GM23248 (cell line): ENCODE data around the gene SEMA5B. TPM values are rescaled to one million over a fixed set of nuclear protein-coding genes. Genes with fewer than 3 reads are reported as not detected.

ENCODE experiments used
- DNase-seq: peaks from one replicate; pipeline ENCODE4 v3.0.0-alpha.2; 2015
- H2AFZ ChIP-seq: fragments of 200-600 bp; sonication (generic); 2 replicates; pipeline ENCODE4 v1.6.1; 2016; ENCODE audit warnings: antibody characterized with exemption
- H3F3A ChIP-seq: fragments of 200-600 bp; sonication (generic); 2 replicates; pipeline ENCODE4 v1.6.1; 2016; ENCODE audit warnings: mild to moderate bottlenecking, antibody characterized with exemption, mixed run types; ENCODE audit not compliant: insufficient read depth
- H3K27ac ChIP-seq: fragments of 200-600 bp; sonication (generic); 2 replicates; pipeline ENCODE4 v1.5.1; 2016; ENCODE audit warnings: mild to moderate bottlenecking
- H3K27me3 ChIP-seq: fragments of 200-600 bp; sonication (generic); replicated peaks from 2 replicates; pipeline ENCODE4 v1.6.1; 2016; ENCODE audit warnings: mild to moderate bottlenecking; ENCODE audit not compliant: insufficient read depth
- H3K36me3 ChIP-seq: fragments of 200-600 bp; sonication (generic); 2 replicates; pipeline ENCODE4 v1.6.1; 2016; ENCODE audit warnings: low read depth, mild to moderate bottlenecking
- H3K4me1 ChIP-seq: fragments of 200-600 bp; sonication (generic); 2 replicates; pipeline ENCODE4 v1.6.1; 2016; ENCODE audit warnings: mild to moderate bottlenecking; ENCODE audit not compliant: insufficient read depth
- H3K4me2 ChIP-seq: fragments of 200-600 bp; sonication (generic); one replicate; pipeline ENCODE4 v1.6.1; 2016; ENCODE audit warnings: mild to moderate bottlenecking; ENCODE audit not compliant: unreplicated experiment
- H3K4me3 ChIP-seq: fragments of 200-600 bp; sonication (generic); 2 replicates; pipeline ENCODE4 v1.5.1; 2016; ENCODE audit warnings: mild to moderate bottlenecking
- H3K79me2 ChIP-seq: fragments of 200-600 bp; sonication (generic); 2 replicates; pipeline ENCODE4 v1.6.1; 2016; ENCODE audit warnings: mild to moderate bottlenecking; ENCODE audit not compliant: insufficient read depth
- H3K9ac ChIP-seq: fragments of 200-600 bp; sonication (generic); 2 replicates; pipeline ENCODE4 v1.6.1; 2016; ENCODE audit warnings: mild to moderate bottlenecking
- H3K9me2 ChIP-seq: fragments of 200-600 bp; sonication (generic); 2 replicates; pipeline ENCODE4 v1.6.1; 2016; ENCODE audit warnings: mixed run types, mild to moderate bottlenecking, moderate library complexity; ENCODE audit not compliant: insufficient read depth
- H3K9me3 ChIP-seq: fragments of 200-600 bp; sonication (generic); one replicate; pipeline ENCODE4 v1.6.1; 2017; ENCODE audit warnings: low read depth
- H4K20me1 ChIP-seq: fragments of 200-600 bp; sonication (generic); 2 replicates; pipeline ENCODE4 v1.6.0; 2016; ENCODE audit not compliant: insufficient read depth
- EZH2 ChIP-seq: fragments of 200-600 bp; sonication (generic); IDR thresholded peaks from 2 replicates; pipeline ENCODE4 v1.6.1; 2018; ENCODE audit warnings: antibody characterized with exemption, mild to moderate bottlenecking; ENCODE audit not compliant: insufficient read depth, poor library complexity, severe bottlenecking
- EZH2phosphoT487 ChIP-seq: fragments of 200-600 bp; sonication (generic); IDR thresholded peaks from 2 replicates; pipeline ENCODE4 v1.6.1; 2018; ENCODE audit warnings: antibody characterized with exemption, moderate library complexity, mild to moderate bottlenecking, low read depth; ENCODE audit not compliant: insufficient read depth
- WGBS, 2 experiments: methylation state at CpG; one replicate each; pipeline ENCODE4 v1.1.6; 2015 to 2017; ENCODE audit warnings: low lambda C conversion rate in 2 of 2, low coverage in 1 of 2; ENCODE audit errors: missing lambda C conversion rate in 2 of 2; 5-methylcytosine and 5-hydroxymethylcytosine counted together
- in situ Hi-C: fragments of 300-500 bp; cut with MboI; formaldehyde crosslinking; loops from 2 replicates; pipeline ENCODE4 v1.15.0; 2020
- polyA plus RNA-seq: library from polyadenylated mRNA; unstranded; fragments of >200 nt; fragmentation: Nextera tagmentation; extraction: Ambion mirVana; gene quantifications from 2 replicates; pipeline ENCODE4 v1.2.1, GENCODE V29; 2016
- total RNA-seq: library from RNA; depleted of rRNA; stranded (reverse); fragments of >200 nt; shearing (Covaris generic); gene quantifications from 2 replicates; pipeline ENCODE4 v1.2.3, GENCODE V29; 2014

The SEMA5B gene
- total and polyA plus RNA-seq, 2 experiments from 2014 or later: not detected

DNA sequence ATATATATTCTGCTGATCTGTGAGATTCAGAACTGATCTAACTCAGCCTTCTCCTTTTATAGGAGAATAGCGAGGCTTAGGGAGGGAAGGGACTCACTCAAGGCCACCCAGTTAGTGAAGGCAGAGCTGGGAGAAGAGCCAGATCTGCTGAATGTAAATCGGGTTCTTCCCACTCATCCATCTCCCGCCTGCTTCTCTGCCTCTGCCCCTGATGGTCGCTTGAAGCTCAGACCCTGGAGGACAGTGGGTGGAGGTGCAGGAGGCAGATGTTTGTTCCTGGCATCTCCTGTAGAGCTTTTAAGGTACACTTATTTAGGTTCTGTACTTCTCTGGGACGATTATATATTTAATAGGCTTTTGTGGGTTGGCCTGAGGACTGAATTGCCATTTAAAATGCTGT, 43.6 kb upstream of the SEMA5B start:
- Histone ChIP-seq H3K9me3 (no peaks in the 10 kb centered on the region), H4K20me1 (no peaks in the 10 kb centered on the region; the same call in 1 of the 2 replicates), H3K9ac (no peak overlapping the region), H3F3A (peaks cover 21% of the 10 kb centered on the region; the same call in 1 of the 2 replicates), H3K27ac (no peak overlapping the region), H3K4me2 (no peak overlapping the region), H3K36me3 (no peaks in the 10 kb centered on the region), H3K4me1 (peaks cover 24% of the 10 kb centered on the region), H3K27me3 (no peaks in the 10 kb centered on the region), H3K4me3 (no peak overlapping the region), H2AFZ (no peak overlapping the region), H3K79me2 (peaks cover 90% of the 10 kb centered on the region), H3K9me2 (no peaks in the 10 kb centered on the region)
- peak; percentile 37 for DNase-seq
- 75 to 77% methylated on average over 5 of the region's 5 CpGs for WGBS, 2 experiments
- in situ Hi-C loops: no loop called here
- TF ChIP-seq EZH2 (no peak), EZH2phosphoT487 (no peak)

DNA sequence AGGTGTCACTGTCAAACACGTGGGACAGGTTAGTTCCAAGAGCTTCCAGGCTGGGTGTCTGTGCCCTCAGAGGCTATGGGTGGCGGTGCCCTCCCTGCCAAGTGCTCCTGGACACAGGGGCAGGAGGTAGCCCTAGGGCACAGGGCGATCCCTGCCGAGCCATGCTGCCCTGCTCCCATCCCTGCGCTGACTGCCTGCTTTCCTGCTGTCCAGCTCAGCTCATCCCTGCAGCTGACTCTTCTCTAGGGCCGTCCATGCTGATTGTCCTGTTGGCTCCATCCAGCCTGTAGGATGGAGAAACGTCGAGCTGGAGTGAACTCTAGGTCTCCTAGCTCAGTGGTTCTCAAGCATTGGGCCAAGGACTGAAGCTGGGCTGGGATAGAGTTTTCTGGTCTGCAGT, 42.9 kb upstream of the SEMA5B start:
- no peaks in the 10 kb centered on the region for H3K9me2 ChIP-seq
- no peak overlapping the region for H3K4me3 ChIP-seq
- peaks cover 21% of the 10 kb centered on the region for H3K4me1 ChIP-seq
- peaks cover 84% of the 10 kb centered on the region for H3K79me2 ChIP-seq
- no peak overlapping the region for H3K4me2 ChIP-seq
- no peak for DNase-seq
- peaks cover 15% of the 10 kb centered on the region; the same call in 1 of the 2 replicates for H3F3A ChIP-seq
- no peak overlapping the region for H2AFZ ChIP-seq
- no peaks in the 10 kb centered on the region for H3K27me3 ChIP-seq
- H3K27ac ChIP-seq: no peak overlapping the region
- no peaks in the 10 kb centered on the region for H3K36me3 ChIP-seq
- WGBS, 2 experiments: 66 to 69% methylated on average over 8 of the region's 8 CpGs
- H3K9ac ChIP-seq: no peak overlapping the region
- in situ Hi-C loops: no loop called here
- H4K20me1 ChIP-seq: no peaks in the 10 kb centered on the region; the same call in 1 of the 2 replicates
- H3K9me3 ChIP-seq: no peaks in the 10 kb centered on the region
- TF ChIP-seq EZH2 (no peak), EZH2phosphoT487 (no peak)

DNA sequence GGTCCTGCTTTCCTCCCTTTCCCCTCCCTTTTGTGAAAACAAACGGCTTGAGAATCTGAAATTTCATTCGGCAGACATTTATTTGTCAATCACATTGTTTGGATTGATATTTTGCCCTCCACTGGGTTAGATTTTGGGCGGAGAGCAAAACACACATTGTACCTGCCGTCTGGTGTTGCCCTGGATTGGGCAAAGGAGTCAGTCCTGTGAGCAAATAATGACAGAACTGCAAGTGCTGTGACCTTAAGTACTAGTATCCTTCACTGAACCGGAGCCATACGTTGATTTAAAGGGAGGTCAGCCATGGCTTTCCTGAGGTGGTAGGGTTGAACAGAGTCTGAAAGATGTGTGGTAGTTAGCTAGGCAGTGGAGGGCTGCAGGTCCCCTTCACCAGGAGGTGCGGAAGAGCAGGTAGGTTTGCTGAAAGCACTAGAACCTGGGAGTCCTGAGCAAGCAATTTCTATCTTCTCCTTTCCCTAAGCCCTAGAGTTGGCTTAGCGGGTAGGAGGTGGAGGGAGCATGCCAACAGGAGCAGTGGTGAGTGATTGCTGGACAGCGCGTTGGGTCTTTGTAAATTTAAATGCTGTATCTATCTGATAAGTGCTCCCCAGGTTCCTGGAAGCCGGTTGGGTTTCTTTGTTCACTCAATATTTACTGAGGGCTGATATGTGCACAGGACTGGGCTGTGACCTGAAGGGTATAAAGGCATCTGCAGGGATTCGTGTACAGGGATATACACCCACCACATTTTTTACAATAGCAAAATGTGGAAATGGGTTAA, 41.2 kb upstream of the SEMA5B start:
- peak overlapping the region; percentile 94 for H3K9ac ChIP-seq
- H3K4me2 ChIP-seq: peak overlapping the region; percentile 89
- TF ChIP-seq EZH2phosphoT487 (no peak), EZH2 (no peak)
- peak overlapping the region; percentile 84; the same call in 1 of the 2 replicates for H2AFZ ChIP-seq
- H3K9me2 ChIP-seq: no peaks in the 10 kb centered on the region
- WGBS, 2 experiments: 64 to 69% methylated on average over 12 of the region's 12 CpGs
- peaks cover 67% of the 10 kb centered on the region for H3K79me2 ChIP-seq
- no peaks in the 10 kb centered on the region for H3K36me3 ChIP-seq
- no peaks in the 10 kb centered on the region for H3F3A ChIP-seq
- peak overlapping the region; percentile 90 for H3K4me3 ChIP-seq
- no peak overlapping the region for H3K27ac ChIP-seq
- H3K27me3 ChIP-seq: no peaks in the 10 kb centered on the region
- H4K20me1 ChIP-seq: no peaks in the 10 kb centered on the region; the same call in 1 of the 2 replicates
- peaks cover 9% of the 10 kb centered on the region; the same call in 1 of the 2 replicates for H3K4me1 ChIP-seq
- in situ Hi-C loops: no loop called here
- DNase-seq: no peak
- no peaks in the 10 kb centered on the region for H3K9me3 ChIP-seq

DNA sequence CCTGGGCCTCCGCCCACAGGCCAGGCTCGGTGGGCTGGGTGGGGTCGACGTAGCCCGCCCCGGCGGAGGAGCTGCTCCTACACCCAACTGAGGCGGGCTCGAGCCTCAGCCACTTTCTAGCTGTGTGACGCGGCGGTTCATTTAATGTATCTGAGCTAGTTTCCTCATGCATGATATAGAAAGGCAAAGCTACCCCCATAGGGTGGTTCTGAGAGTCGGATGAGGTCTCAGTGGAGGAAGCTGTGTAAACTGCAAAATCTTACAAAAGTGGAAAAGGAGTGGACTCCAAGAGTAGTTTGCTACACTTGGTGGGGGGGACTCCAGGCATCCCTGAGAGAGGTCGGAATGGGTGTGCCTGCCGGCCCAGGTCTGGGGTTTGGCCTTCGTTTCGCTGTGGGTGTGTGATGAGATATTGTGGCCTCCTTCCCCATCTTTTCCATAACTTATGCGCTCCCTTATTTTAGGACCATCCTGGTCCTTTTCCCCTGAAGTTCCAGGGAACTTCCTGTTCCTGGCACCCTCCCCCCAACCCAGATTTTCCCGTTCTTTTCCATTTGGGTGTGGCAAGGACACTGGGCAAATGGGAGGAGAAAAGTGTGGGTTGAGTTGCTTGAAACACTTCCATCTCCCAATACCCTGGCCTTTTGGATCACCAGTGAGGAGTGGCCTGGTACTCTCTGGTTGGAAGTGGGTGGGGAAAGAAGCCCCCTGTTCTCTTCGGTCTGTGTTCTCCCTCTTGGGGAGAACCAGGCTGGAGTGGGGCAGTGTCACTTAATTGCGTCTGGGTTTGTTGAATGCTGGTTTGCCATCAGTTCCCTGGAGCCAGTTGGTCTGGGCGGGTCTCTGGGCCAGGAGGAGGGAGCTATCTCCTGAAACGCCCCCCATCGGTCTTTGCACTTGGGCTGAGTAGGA, 40.4 kb upstream of the SEMA5B start:
- Histone ChIP-seq H2AFZ (peak overlapping the region; percentile 84), H3K9me3 (no peaks in the 10 kb centered on the region), H3K9ac (peak overlapping the region; percentile 94), H3K27ac (peak overlapping the region; percentile 68), H4K20me1 (no peaks in the 10 kb centered on the region; the same call in 1 of the 2 replicates), H3K36me3 (no peaks in the 10 kb centered on the region), H3K4me2 (peak overlapping the region; percentile 89), H3K9me2 (no peaks in the 10 kb centered on the region), H3K4me1 (0 out of 2 replicates have a peak, but pooled peaks cover 9% of the 10 kb centered on the region), H3K27me3 (no peaks in the 10 kb centered on the region), H3K79me2 (peaks cover 58% of the 10 kb centered on the region), H3F3A (no peaks in the 10 kb centered on the region), H3K4me3 (peak overlapping the region; percentile 90)
- peak; percentile 64 for DNase-seq
- in situ Hi-C loops: no loop called here
- TF ChIP-seq EZH2 (no peak), EZH2phosphoT487 (no peak)
- 1 to 2% methylated on average over 24 of the region's 24 CpGs for WGBS, 2 experiments
